Measurements from ENCODE around the gene GAPVD1. TPM values are rescaled to one million over a fixed set of nuclear protein-coding genes. Genes with fewer than 3 reads are reported as not detected.

Gene GAPVD1
- total and polyA plus RNA-seq, 2 of the 13 experiments (the other 11 are each of a cell fraction or from before 2014, with no cell fraction given), result 11.1 to 33.2 TPM

DNA sequence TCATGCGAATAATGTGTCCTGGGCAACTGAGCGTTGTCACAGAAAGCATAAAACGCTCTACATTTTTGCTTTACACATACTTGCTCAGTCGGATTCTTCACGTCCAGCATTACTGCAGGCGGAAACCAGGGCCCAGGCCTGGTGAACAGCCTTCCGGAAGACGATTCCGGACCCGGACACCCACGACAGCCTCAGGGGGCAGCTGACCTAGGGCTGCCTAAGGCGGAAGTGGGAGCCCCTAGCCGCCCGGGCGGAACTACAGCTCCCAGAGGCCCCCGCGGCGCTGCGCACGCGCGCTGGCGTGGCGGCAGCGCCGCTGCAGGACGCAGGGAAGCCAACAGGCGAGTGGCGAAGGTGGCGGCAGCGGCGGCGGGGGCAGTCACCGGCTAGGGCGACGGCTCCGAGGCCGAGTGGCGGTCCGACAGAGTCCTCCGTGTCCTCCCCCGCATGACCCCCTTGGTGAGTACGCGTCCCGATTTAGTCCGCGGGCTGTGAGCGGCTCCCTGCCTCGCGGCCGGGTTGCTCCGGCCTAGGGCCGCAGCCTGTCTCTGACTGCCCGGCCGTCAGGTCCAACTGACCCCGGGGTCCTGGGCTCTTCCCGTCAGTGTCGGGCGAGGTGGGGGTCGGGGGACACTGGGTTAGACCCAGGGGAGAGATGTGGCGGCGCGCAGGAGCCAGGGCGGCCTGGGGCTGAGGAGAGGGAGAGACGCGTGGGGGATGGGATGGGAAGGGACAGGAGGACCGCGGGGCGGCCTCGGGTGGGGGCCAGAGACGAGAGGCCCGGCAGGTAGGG is at the start of gene GAPVD1 (continued):
- no peak for TF ChIP-seq SMARCE1 (IDR thresholded peaks at IDR 0.05; ENCODE audit: borderline replicate concordance)
- TF ChIP-seq KAT8 (CRISPR knock-in tag; IDR thresholded peaks at IDR 0.05), result peak; percentile 93
- TF ChIP-seq XBP1 (CRISPR knock-in tag; IDR thresholded peaks at IDR 0.05), result no peak
- TF ChIP-seq TCF7 (IDR thresholded peaks at IDR 0.05; ENCODE audit: low read depth), result no peak
- TF ChIP-seq, protein P1, sequence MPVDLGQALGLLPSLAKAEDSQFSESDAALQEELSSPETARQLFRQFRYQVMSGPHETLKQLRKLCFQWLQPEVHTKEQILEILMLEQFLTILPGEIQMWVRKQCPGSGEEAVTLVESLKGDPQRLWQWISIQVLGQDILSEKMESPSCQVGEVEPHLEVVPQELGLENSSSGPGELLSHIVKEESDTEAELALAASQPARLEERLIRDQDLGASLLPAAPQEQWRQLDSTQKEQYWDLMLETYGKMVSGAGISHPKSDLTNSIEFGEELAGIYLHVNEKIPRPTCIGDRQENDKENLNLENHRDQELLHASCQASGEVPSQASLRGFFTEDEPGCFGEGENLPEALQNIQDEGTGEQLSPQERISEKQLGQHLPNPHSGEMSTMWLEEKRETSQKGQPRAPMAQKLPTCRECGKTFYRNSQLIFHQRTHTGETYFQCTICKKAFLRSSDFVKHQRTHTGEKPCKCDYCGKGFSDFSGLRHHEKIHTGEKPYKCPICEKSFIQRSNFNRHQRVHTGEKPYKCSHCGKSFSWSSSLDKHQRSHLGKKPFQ (CRISPR knock-in tag; IDR thresholded peaks at IDR 0.05; ENCODE audit: insufficient replicate concordance), result no peak
- peak; percentile 45; the same call in 1 of the 2 replicates for TF ChIP-seq NCOA1 (CRISPR knock-in tag; IDR thresholded peaks at IDR 0.05)
- 0 out of 2 replicates have a peak, but pooled peaks have one; percentile 58 for TF ChIP-seq PCBP1 (IDR thresholded peaks at IDR 0.05; ENCODE audit: borderline replicate concordance, low read depth, low read length)
- no peak for TF ChIP-seq FOXO1 (CRISPR knock-in tag; IDR thresholded peaks at IDR 0.05)
- no peak for TF ChIP-seq HNRNPH1 (optimal IDR thresholded peaks at IDR 0.05; ENCODE audit: low read depth, low read length)
- TF ChIP-seq EZH2 (conservative IDR thresholded peaks at IDR 0.05; ENCODE audit: low read depth, low read length), result no peak
- TF ChIP-seq BORCS8-MEF2B (CRISPR knock-in tag; IDR thresholded peaks at IDR 0.05), result peak; percentile 74
- TF ChIP-seq ARID2 (CRISPR knock-in tag; IDR thresholded peaks at IDR 0.05; ENCODE audit: borderline replicate concordance), result no peak
- no peak for TF ChIP-seq SIN3B (IDR thresholded peaks at IDR 0.05; ENCODE audit: low read length)
- peak; percentile 80 for TF ChIP-seq ERF (CRISPR knock-in tag; IDR thresholded peaks at IDR 0.05)
- no peak for TF ChIP-seq FIP1L1 (IDR thresholded peaks at IDR 0.05; ENCODE audit: borderline replicate concordance, insufficient read depth, low read depth, low read length)
- no peak for TF ChIP-seq CHD2 (IDR thresholded peaks at IDR 0.05; ENCODE audit: low read depth, low read length)
- TF ChIP-seq, protein P2, sequence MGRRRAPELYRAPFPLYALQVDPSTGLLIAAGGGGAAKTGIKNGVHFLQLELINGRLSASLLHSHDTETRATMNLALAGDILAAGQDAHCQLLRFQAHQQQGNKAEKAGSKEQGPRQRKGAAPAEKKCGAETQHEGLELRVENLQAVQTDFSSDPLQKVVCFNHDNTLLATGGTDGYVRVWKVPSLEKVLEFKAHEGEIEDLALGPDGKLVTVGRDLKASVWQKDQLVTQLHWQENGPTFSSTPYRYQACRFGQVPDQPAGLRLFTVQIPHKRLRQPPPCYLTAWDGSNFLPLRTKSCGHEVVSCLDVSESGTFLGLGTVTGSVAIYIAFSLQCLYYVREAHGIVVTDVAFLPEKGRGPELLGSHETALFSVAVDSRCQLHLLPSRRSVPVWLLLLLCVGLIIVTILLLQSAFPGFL (CRISPR knock-in tag; IDR thresholded peaks at IDR 0.05), result no peak
- no peak for TF ChIP-seq AHR (CRISPR knock-in tag; IDR thresholded peaks at IDR 0.05)
- TF ChIP-seq ZKSCAN5 (CRISPR knock-in tag; IDR thresholded peaks at IDR 0.05), result 0 out of 2 replicates have a peak, but pooled peaks have one; percentile 66
- no peak for TF ChIP-seq ZNF780A (CRISPR knock-in tag; IDR thresholded peaks at IDR 0.05)
- TF ChIP-seq, protein P3, sequence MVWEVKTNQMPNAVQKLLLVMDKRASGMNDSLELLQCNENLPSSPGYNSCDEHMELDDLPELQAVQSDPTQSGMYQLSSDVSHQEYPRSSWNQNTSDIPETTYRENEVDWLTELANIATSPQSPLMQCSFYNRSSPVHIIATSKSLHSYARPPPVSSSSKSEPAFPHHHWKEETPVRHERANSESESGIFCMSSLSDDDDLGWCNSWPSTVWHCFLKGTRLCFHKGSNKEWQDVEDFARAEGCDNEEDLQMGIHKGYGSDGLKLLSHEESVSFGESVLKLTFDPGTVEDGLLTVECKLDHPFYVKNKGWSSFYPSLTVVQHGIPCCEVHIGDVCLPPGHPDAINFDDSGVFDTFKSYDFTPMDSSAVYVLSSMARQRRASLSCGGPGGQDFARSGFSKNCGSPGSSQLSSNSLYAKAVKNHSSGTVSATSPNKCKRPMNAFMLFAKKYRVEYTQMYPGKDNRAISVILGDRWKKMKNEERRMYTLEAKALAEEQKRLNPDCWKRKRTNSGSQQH (CRISPR knock-in tag; IDR thresholded peaks at IDR 0.05; ENCODE audit: low read depth), result peak; percentile 35; the same call in 1 of the 2 replicates
- TF ChIP-seq SMARCC2 (IDR thresholded peaks at IDR 0.05), result no peak
- peak; percentile 90 for TF ChIP-seq BRD4 (CRISPR knock-in tag; IDR thresholded peaks at IDR 0.05)
- peak; percentile 93 for TF ChIP-seq ZNF678 (CRISPR knock-in tag; IDR thresholded peaks at IDR 0.05)
- TF ChIP-seq MTF1 (CRISPR knock-in tag; IDR thresholded peaks at IDR 0.05), result no peak; the same call in 1 of the 2 replicates
- no peak for TF ChIP-seq ZNF382 (CRISPR knock-in tag; IDR thresholded peaks at IDR 0.05; ENCODE audit: borderline replicate concordance)
- TF ChIP-seq TSC22D2 (CRISPR knock-in tag; IDR thresholded peaks at IDR 0.05; ENCODE audit: borderline replicate concordance), result no peak
- no peak for TF ChIP-seq SP5 (CRISPR knock-in tag; IDR thresholded peaks at IDR 0.05; ENCODE audit: borderline replicate concordance, low read depth)
